HG03060 (cell line): Measurements from ENCODE around the gene LTF.
"Not testable (repeated sequence)": the region's sequence is repeated elsewhere in the genome, so short reads cannot be mapped to it uniquely, and the experiment has no call there.

Experiments used
- ATAC-seq: cut with Tn5 transposase; IDR thresholded peaks from one replicate; pipeline ENCODE4 v1.9.1; 2021; ENCODE audit warnings: low read depth, moderate number of reproducible peaks; ENCODE audit not compliant: unreplicated experiment

Gene LTF

DNA sequence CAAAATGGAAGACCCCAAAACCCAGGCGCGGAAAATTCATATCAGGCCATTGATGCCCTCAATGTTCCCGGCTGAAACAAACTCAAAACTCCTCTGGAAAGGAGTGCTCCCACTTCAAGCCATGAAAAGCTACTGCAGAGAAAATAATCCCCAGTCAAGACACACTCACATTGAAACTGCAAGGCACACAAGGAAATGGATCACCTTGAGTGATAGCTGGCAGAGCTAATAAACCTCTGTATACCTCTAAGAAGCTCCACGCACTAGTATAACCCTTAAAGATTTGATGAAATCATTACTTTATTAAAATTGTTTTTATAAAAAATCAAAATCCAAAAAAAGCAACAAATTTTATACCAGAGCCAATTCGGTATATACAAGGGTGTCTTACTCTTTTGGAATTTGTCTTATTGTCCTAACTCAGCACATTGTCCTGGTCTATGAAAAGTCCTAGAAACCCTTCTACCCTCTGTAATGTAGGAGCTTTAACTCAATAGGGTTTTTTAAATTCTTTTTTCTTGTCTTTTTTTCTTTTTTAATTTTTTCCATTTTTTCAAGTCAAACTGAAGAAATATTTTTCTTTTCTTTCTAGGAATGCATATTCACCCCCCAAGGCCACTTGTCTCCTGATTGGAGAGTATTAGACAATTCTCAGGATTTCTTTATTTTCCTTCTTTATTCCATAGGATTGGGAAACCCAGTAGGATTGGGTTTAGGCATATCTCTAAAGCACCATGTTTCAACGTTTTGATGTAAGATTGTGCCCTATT lies 66.3 kb downstream of the LTF start:
- ATAC-seq: no peak

DNA sequence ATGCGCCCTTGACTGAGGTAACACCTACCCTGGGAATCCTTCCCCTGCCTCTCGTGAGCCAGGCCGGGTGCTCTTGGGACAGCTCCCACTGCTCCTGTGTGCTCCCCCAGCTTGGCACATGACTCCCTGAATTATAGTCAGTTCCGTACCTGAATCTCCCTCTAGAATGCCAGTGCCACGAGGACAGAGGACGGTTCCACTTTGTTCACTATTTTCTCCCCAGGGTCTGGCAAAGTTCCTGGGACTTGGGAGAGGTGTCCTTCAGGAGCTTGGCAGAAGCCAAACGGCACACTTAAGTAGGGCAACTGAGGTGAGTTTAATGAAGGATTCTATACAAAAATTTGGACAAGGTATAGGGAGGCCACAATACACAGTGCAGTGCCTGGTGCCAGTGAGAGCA lies 67.6 kb downstream of the LTF start:
- ATAC-seq: no peak

DNA sequence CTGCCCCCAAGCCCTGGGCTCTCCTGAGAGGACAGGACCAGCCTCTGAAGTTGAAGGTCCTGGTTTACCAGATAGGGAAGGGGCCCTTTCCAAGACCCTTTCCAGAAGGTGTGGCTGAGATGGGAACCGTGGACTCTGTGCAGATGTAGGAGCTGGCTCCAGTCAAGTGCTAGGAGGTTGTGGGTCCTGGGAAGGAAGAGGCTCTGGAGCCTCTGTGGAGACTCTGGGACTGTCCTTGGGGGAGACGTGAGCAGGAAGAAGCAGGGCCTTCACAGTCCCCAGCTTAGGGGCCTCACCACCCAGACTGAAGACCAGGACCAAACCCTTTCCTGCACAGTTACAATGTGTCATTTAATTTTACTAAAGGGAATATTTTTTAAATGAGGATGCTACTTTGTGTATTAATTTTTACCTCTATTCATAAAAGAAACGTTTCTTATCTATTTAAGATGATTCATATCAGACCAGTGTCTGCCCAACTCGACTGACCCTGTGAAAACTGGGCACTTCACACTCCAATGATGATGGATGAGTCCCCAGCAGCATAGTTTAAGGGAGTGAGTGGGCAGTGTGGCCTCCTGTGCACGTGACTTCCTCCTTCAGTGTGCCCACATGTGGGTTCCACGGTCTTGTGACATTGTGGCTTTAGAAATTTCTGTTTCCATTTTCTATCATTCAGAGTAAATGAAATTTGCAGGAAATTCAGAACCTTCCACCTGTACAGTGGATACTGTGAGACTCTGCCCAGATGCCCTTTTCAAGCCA lies 68.8 kb downstream of the LTF start:
- ATAC-seq: no peak

GRCh38 chr3:46395210-46395661 lies 69.5 kb downstream of the LTF start:
- ATAC-seq: no peak

- ATAC-seq: no peak
Measured at GRCh38 chr3:46393554-46394434, 70.9 kb downstream of the LTF start.

- ATAC-seq: no peak
Measured at GRCh38 chr3:46393011-46393410, 71.7 kb downstream of the LTF start.

DNA sequence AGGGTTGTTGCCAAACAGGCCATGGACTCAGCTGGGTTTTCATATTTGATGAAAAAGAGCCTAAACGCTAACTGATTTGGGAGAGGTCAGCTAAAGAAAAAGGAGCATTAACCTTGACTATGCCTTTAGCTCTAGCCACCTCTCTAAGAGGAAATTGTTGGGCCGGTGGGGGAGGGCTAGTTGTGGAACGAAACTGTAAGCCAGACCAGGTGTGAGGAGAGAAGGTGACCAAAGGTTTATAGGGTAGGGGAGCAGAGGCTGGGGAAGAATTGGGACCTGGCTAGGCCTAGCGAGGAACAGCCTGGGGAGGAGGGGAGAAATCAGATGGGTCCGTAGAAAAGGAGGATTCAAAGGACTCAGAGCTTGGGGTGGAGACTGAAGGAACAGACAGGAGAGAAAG lies 73.2 kb downstream of the LTF start:
- ATAC-seq: not testable (repeated sequence)

- no peak for ATAC-seq
Measured at GRCh38 chr3:46389306-46389705, 75.4 kb downstream of the LTF start.

GRCh38 chr3:46388847-46389246 lies 75.9 kb downstream of the LTF start:
- ATAC-seq: not testable (repeated sequence)

DNA sequence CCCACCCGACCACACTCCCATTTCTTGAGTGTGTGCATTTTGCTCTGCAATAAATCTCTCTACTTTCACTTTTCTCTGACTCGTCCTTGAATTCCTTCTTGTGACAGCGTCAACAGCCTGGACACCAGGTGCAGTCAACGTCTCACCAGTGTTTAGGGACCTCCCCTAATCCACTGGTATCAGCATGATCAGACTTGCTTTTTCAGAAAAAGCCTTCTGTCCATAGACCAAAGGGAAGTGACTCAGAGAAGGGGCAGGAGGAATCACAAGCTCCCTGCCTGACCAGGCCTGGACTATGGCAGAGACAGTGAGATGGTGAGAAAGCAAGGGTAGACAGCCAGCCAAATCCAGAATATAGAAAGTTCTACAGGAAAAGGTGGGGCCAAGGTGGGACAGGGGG lies 78.5 kb downstream of the LTF start:
- ATAC-seq: no peak
